Measurements from ENCODE around the gene RTN4.

RTN4 gene

DNA sequence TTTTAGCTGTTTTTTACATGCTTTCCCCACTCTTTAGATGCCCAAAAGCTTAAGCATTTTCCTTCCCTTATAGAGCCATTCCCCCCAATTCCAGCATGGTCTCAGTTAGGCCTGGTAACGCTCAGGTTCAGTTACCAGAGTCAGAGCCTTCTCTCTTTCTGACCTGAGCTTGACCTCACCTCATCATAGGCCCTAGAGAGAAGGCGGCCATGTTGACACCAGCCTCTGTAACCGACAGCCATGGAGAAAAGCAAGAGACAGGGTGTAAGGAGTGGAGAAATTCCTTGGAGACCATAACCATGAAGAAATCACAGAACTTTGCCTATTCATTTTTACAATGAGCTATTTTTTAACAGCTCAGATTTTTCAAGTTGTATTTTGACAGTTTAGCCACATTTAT is 99.4 kb downstream of the RTN4 start:
- no peak for DNase-seq (ENCODE audit: low read depth in 2 of 2)

DNA sequence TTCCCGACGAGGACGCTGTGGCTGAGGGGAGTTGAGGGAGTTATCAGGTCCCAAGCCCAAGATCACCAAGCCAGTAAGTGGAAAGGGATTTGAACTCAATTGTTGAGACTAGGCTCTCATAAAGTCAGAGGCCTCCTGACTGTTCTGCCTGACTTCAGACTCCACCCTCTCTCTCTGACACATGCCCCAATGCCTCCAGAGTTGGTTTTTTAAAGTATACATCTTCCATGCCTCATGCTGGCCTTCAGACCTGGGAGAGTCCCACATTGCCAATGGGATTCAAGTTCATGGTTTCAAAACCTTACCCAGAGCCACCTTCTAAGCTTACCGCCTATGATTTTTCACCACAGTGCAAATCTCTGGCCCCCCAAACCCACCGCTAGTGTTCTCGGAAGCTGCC is 100.8 kb downstream of the RTN4 start:
- no peak for DNase-seq (ENCODE audit: low read depth in 2 of 2)

DNA sequence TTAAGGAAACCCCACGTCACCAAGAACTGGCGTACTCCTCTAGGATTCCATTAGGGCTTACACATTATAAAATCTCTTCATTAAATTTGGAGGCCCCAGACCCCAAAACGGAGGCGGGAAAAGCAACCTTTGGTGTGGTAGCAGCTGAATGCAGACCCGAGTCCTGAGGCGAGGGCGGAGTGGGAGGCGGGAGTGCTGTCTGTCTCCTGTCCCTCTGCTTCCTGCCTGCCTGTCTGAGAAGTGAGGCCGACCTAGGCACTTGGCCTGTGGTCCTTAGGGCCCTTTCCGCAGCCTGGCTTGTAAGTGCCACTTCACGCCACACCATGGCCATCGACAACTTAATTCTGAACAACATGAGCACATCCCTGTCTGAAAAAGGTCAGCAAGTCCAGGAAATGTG is 102.1 kb downstream of the RTN4 start:
- DNase-seq (ENCODE audit: low read depth in 2 of 2) = no peak

DNA sequence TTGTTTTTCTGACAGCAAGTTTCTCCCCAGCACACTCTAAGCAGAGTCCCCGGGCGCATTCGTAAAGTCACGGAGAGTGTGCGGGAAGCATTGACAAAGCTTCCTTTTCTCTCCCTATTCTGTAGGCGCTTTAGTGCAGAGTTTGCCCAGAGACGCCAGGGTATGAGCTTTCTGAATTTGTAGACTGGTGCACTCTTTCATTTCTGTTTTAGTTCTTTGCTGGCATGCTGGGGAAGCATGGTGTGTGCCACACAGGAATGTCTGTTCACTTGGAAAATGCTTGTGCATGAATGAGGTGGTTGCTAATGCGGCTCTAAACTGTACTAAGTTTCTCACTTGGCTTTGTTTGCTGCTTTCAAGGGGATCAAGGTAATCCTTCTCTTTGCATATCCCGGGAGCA is 102.6 kb downstream of the RTN4 start:
- DNase-seq (ENCODE audit: low read depth in 2 of 2) = no peak

DNA sequence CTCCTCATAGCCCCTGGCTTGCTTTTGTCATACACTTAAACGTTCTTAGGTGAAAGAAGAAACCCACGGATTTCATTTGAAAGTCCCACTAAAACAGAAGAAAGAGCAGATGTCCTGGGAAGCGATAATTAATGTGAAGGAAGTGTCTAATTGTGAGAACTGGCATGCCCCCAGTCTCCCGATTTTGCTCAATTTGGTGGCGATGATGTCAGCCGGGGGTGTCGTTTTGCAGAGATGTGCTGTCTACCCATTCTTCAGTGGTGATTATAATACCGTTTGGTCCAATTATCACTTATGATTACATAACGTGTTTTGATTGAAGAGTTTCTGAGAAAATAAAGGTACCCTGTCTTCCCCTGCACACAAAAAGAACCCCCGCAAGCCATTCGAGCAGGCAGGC is 103.1 kb downstream of the RTN4 start:
- no peak for DNase-seq (ENCODE audit: low read depth in 2 of 2)

DNA sequence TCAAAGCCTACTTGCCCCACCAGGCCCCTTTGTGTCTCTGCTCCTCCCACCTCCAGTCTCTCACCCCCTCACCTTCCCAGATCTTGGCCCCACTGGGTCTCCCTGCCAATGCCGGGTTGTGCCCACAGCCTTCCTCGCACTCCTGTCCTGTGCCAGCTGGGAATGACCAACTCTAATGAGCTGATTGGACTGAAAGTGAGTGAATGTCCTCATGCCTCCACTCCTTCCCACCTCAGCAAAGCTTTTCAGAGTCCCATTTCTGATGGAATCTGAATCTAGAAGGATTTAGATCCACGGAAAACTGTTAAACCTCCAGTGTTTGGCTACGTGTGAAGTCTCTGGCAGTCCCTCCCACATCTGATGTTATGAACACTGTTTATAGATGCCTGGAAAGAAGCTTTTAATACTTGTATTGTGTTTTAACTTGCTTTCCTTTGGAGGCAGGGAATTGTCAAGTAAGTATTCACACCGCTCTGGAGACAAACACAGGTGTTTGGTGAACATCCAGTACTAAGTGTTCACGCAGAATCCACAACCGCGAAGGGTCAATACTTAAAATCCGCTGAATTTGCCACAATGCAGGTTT is 103.9 kb downstream of the RTN4 start:
- no peak for DNase-seq (ENCODE audit: low read depth in 2 of 2)

DNA sequence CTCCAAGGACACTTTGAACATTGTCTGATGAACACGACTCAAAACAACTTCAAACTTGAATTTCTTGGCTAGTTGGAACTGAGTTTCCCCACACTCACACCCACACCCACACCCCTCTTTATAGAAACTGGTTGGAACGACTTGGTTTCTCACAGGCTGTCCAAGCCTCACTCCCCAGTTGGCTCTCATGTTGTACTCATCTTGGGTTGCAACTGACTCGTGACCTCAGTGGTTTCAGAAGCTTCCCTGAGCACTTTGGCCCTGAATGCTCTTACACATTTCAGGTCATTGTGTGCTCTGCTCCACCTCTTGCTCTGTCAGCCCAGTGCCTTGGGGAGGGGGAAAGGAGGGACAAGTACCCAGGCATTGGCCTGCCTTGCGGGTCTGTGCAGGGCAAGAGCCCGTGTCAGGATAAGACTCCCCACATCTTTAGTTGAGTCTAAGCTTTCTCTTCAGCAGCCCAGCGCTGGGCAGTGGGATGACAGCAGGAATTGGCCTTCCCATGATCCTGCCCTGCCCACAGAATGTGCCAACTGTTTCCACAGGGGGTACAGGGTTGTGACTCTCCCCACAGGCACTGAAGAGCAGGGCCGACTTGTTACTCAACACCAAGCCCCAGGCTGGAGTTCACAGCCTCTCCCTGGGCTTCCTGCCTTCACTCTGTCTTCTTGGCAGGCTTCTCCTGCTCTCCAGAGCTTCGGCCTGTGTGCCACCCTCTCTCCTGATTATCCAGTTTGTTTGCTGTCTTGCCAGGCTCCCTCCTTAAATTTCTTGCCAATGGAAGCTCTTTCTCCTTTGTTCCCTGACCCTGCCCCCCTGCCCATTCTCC is 104.6 kb downstream of the RTN4 start:
- DNase-seq (ENCODE audit: low read depth in 2 of 2) = no peak

DNA sequence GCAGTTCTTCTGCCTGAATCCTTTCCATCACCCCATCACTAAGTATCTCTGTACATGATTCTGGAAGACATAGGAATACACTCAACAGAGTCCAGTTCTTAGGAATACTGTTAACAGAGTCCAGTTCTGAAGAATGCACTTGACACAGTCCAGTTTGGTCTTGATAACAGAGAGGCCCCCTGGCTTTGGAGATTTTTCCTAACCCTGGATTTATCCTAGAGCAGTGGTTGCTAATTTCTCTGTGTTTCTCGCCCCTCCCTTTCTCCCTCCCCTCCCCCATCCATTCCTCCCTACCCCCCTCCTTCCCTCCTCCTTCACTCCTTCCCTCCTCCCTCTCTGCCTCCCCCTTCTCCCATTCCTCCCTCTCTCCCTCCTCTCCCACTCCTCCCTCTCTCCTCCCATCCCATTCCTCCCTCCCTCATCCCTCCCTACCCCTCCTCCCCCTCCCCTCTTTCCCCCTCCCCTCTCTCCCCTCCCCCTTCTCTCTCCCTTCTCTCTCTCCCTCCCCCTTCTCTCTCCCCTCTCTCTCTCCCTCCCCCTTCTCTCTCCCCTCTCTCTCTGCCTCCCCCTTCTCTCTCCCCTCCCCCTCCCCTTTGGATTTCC is 105.4 kb downstream of the RTN4 start:
- no peak for DNase-seq (ENCODE audit: low read depth in 2 of 2)

DNA sequence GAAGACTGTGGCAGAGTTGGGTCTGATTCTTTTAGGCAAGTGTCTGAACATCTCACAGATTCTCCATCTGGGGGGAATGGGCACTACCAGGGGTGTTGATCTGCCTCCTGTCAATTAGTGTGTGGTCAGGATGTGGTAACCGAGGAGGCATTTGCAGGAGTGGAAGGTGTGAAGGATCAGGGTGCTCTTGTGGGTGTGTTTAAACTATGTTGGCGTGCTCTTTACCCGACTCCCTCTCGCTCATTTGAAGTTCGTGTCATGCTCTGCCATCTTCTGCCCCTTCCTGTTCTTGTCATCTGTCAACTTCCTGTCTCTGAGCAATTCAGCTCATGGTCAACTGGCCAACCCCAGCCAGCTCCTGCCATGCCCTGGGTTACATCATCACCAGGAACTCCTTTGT is 107.9 kb downstream of the RTN4 start:
- DNase-seq (ENCODE audit: low read depth in 2 of 2) = no peak

DNA sequence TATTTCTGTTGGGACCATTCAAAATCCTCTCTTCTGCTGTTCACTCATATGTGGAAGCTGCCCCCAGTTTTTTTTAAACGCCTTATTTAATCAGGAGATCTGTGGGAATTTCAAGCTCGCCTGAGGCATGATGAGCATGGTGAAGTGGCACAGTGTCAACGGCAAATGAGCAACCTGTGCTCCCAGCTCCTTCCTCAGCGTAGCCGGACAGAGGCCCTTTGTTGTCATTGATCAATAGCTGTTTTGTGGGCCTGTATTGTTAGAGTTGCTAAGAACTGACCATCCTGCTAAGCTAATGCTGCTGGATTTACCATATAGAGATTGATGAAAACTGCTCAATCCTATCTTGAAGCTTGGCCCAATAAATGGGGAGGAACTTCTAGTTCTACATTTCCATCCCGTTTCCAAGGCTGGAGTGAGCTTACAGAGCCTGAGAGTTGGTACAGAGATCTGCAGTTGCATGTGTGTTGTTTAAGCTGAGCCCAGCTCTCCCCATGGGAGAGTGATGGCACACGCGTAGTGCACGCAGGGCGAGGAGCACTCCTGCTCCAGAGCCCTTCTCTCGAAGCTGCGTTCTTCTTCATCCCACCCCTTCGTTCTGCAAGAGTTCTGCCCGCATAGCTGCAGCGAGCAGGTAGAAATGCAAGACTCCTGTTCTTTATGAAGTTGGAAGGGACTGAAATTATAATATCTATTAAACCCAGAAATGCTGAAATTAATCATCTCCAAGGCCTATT is 108.8 kb downstream of the RTN4 start:
- no peak for DNase-seq (ENCODE audit: low read depth in 2 of 2)

DNA sequence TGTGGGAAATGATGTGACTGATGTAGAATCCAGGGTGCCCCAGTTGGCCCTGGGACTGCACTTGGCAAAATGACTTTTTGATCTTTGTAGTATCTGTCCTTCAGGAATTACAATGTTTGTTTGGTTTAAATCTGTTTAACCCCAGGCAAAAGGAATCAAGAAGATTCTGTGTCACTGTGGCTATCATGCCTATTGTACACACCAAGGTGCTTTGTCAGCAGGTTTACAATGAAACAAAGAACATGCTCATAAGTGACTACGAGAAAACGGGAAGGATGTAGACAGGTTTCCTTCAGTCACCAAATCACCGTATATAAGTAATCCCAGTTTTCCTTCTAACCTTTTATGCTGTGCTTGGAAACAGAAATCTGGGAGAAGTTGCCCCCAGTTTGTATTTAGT is 109.5 kb downstream of the RTN4 start:
- no peak for DNase-seq (ENCODE audit: low read depth in 2 of 2)

DNA sequence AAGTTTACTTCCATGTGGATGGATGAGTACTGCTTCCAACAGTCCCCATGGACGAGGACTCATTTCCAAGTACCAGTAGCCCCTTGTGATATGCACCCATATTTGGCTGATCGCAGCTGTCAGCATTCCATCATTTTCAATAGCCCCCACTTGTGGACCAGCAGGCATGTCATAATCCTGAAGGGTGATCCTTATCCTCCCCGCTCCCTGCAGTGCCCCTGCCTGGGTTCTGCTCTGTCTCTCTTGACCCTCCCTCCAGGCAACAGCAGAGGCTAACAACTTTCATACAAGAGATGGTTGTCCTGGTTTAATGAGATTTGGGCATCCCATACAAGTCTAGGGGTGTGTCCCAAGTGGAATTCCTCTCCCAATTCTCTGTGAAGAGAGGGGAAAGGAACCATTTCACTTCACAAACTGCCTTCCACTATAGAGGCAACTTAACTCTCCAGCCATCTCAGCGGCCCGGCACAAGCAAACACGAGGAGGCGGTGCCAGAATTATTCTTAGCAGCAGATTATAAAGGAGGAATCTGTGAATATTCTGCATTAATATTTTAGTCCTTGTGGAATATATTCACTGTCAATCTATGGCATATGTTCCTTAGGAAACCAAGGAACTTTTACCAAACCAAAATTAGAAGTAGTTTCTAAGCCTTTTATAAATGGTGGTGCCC is 110.7 kb downstream of the RTN4 start:
- DNase-seq (ENCODE audit: low read depth in 2 of 2) = no peak

DNA sequence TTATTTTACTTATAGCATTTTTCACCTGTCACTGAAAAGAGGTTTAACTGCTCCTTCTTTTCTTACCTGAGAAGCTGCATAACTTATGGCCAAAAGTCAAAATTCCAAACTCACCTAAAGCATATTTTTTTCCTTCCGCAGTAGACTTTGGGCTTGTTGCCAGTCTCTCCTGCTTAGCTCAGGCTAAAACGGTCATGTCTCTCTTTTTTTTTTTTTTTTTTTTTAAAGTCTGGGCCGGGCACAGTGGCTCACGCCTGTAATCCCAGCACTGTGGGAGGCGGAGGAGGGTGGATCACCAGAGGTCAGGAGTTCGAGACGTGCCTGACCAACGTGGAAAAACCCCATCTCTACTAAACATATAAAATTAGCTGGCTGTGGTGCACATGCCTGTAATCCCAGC is 113.5 kb downstream of the RTN4 start:
- no peak for DNase-seq (ENCODE audit: low read depth in 2 of 2)

DNA sequence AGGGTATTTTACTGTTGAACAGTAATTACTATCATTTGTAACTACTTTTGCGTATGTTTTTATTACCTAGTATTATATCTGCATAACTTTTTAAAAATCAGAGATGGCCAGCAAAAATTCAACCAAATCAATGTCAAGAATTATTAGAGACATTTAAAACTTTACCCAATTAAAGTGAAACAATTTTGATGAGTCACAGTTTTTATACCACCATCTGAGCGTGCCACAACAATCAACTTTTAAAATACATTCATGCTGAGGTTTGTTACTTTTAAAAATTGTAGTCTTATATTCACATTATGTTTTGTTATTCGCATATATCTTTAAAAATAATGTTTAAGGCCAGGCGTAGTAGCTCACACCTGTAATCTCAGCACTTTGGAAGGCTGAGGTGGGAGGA is 114.9 kb downstream of the RTN4 start:
- DNase-seq (ENCODE audit: low read depth in 2 of 2) = no peak

DNA sequence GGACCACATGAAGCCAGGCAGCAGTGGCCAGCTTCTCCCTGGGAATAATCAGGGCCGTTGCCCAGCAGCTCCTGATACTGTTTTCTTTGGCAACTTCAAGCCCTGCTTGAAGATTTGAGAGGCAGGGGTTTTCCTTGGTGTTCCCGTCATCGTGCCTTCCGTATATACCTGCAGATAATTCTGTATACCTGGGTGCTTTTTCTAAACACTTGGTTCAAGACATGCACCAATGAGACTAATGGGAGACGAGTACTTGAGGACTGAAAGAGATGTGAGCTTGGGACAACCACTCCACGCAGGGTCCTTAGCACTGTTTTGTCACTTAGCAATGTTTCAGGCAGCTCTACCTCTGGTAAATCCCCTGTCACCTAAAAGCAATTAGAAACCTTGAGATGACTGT is 118.8 kb downstream of the RTN4 start:
- no peak for DNase-seq (ENCODE audit: low read depth in 2 of 2)

DNA sequence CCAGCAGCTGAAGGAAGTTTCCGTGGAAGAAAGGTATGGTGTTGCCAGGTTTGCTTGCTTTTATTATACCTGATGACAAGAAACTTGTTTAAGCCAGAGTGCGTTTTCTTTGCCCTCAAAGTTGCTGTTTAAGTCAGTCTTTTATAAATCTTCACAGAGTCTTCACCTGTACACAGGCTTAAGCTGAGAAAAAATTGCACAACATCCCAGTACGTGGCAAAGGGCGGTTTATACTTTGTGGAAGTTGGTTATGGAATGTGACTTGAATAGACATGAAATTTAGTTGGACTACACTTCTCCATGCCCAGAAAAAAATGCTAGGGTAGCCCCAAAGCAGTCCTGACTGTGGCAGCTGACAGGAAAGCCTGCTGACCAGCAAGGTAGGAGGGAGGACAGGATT is 121.5 kb downstream of the RTN4 start:
- DNase-seq (ENCODE audit: low read depth in 2 of 2) = no peak

DNA sequence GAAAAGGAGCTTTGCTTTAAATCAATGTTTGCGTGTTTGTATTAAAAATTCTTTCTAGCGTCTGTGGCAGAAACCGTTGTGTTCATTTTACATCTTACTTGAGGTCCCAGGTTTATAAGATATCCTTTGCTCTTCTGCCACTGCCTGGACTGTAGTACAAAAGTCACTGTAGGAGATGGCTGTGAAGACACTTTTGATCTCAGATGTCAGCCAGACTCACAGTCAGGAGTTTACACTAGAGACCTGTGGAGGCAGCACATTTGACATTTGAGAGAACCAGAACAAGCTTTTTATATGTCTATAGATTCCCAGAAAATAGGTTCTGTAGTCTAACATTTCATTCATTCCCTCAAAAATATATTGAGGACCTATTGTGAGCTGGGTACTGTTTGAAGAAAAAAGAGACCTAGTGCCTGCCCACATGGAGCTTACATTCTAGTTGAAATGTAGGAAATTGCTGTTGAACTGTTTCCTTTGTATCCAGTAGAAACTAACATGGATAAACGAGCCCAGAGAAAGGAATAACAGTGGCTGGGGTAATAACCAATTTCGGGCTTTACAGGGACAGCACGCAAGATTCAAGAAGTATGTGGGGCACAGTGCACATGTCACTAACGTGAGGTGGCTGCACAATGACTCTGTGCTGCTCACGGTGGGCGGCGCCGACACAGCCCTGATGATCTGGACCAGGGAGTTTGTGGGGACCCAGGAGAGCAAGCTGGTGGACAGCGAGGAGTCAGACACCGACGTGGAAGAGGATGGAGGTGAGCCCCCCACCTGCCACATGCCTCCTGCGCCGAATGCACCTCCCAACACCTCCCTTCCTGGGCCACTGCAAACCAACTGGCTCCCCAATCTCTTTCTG is 122.3 kb downstream of the RTN4 start:
- DNase-seq (ENCODE audit: low read depth in 2 of 2) = no peak

DNA sequence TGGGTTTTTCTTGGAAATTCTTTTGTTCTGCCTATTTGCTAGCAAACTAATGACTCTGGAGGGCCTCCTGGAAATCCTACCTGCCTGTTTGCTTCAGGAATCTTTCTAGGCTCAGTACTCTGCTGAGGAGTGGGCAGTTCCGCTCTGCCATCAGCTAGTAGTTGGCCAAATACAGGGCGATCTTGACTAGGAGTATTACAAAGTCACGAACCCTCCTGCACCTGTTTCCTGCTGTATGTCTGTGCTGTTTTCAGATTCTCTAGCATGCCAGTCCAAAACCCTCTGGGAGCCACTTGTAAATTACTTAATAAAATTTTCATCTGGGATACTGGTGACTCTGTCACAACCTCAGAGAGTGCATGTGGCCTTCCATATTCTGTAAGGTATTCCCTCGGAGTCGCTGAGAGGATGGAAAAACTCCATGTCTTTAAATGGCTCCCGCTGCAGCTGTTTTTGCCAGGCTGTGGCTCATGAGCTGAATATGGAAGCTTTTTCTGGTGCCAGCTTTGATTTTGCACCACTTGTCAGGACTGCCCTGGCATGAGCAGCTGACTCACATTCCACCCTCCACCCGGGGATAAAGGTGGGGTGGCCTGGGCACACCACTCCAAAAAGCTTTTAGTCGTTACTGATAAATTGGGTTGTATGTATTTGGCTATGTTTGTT is 123.0 kb downstream of the RTN4 start:
- DNase-seq (ENCODE audit: low read depth in 2 of 2) = no peak

DNA sequence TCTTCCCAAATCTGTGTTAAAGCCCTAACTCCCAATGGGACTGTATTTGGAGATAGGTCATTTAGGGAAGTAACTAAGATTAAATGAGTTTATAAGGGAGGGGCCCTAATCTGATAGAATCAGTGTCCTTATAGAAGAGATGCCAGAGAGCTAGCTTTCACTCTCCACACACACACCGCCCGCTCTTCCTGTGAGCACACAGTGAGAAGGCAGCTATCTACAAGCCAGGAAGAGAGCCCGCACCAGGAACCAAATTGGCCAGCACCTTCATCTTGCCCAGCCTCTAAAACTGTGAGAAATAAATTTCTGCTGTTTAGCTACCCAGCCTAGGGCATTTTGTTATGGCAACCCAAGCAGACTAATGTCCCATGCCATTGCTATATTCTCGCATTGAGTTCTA is 125.2 kb downstream of the RTN4 start:
- DNase-seq (ENCODE audit: low read depth in 2 of 2) = no peak

DNA sequence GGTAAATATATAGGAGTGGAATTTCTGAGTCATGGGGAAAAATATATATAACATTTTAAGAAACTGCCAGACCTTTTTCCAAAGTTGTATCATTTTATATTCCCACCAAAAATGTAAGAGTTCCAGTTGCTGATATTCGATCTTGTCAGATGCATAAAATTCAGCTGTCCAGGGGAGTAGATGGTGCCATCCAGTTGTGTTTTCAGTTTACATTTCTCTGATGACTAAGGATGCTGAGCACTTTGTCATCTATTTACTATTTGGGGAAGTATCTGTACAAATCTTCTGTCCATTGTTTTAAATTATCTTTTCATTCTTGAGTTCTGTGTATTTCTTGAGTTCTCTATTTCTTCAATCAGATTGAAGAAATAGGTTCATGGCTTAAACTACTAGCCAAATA is 126.1 kb downstream of the RTN4 start:
- DNase-seq (ENCODE audit: low read depth in 2 of 2) = no peak

Measured in activated CD4-positive, alpha-beta T cell treated with anti-CD3 and anti-CD28 coated beads for 24 hours (primary cell).